Measurements from ENCODE around the gene VWA7. TPM values are rescaled to one million over a fixed set of nuclear protein-coding genes. Genes with fewer than 3 reads are reported as not detected.

Gene VWA7
- total RNA-seq, 1 donor from 2014 or later = 1.8 TPM

DNA sequence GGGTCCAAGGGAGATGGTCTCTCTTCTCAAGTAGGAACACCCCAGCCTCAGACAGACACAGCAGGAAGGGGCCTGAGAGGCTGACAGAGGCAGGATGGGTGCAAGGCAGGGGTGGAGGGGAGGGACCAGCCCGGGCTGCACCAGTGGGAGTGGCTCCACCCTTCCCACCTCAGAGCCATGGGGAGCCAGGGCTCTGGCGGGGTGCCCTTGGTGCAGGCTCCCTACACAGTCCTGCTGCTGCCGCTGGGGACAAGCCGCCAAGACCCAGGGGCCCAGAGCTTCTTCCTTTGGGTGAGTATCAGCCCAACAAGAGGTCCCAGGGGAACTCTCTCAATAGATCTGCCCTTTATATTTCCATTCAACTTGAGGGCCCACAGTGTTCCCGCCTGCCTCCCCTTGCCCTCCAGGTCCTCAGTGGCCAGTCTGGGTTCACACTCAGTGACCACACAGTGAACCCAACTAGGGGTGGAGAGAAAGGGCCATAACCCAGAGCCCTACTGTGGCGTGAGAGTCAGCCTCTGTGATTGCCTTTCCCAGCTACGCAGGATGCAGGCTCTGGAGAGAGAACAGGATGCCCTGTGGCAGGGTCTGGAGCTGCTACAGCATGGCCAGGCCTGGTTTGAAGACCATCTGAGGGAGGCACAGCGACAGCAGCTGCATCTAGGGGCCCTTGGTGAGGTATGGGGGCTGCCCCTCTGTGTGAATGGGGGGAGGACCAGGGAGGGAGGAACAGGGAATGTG is 14.1 kb downstream of the VWA7 start:
- H3K27ac Mint-ChIP-seq = no peak overlapping the region
- no peak for TF ChIP-seq CTCF (IDR thresholded peaks at IDR 0.05; ENCODE audit: unreplicated experiment)
- H3K36me3 Mint-ChIP-seq = peaks cover 7% of the 10 kb centered on the region
- no peaks in the 10 kb centered on the region for H3K27me3 Mint-ChIP-seq (ENCODE audit: low read depth)
- no peak for DNase-seq (ENCODE audit: low spot score in 2 of 2, unreplicated experiment in 2 of 2)
- H3K9me3 Mint-ChIP-seq = no peaks in the 10 kb centered on the region
- H3K4me3 Mint-ChIP-seq = no peak overlapping the region
- H3K4me1 Mint-ChIP-seq = peaks cover 12% of the 10 kb centered on the region

DNA sequence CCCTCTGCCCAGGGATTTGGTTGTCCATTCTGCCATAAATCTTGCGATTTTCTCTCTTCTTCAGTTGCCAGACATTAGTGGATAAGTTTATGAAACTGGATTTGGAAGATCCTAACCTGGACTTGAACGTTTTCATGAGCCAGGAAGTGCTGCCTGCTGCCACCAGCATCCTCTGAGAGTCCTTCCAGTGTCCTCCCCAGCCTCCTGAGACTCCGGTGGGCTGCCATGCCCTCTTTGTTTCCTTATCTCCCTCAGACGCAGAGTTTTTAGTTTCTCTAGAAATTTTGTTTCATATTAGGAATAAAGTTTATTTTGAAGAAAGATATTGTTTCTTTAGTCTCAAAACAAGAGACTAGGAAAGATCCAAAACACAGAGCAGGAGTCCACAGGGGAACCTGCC is 14.8 kb downstream of the VWA7 start, which contains the start of gene SAPCD1:
TSS of gene SAPCD1 (plus strand) at position 301 of the 400 bp plus-strand sequence. CDS start 399 bp downstream, outside the sequence.
- DNase-seq (ENCODE audit: low spot score in 2 of 2, unreplicated experiment in 2 of 2) = no peak
- no peak for TF ChIP-seq CTCF (IDR thresholded peaks at IDR 0.05; ENCODE audit: unreplicated experiment)
- no peak within 1 kb of the TSS for H3K27ac Mint-ChIP-seq
- no peaks in the 10 kb centered on the region for H3K27me3 Mint-ChIP-seq (ENCODE audit: low read depth)
- H3K4me3 Mint-ChIP-seq = no peak within 1 kb of the TSS
- no peaks in the 10 kb centered on the region for H3K9me3 Mint-ChIP-seq
- H3K4me1 Mint-ChIP-seq = peaks cover 12% of the 10 kb centered on the region
- H3K36me3 Mint-ChIP-seq = peaks cover 7% of the 10 kb centered on the region

DNA sequence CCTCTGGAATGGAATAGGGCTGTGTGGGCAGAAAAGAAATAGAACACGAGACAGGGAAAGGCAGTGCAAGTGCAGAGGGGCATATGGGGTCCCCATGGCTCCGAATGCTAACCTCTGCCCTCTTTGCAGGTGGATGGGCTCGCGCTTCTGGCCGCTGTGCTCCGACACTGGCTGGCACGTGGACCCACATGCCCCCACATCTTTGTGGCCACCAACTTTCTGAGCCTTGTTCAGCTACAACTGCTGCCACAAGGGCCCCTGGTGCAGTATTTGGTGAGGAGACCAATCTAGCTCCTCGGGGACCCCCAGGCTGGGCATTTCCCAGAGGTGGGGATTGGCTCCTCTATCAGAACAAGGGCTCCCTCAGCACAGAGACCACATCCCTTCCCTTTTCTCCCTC is 15.8 kb downstream of the VWA7 start:
- no peak overlapping the region for H3K4me3 Mint-ChIP-seq
- no peak overlapping the region for H3K27ac Mint-ChIP-seq
- no peaks in the 10 kb centered on the region for H3K27me3 Mint-ChIP-seq (ENCODE audit: low read depth)
- peaks cover 7% of the 10 kb centered on the region for H3K36me3 Mint-ChIP-seq
- no peaks in the 10 kb centered on the region for H3K9me3 Mint-ChIP-seq
- DNase-seq (ENCODE audit: low spot score in 2 of 2, unreplicated experiment in 2 of 2) = no peak
- peaks cover 12% of the 10 kb centered on the region for H3K4me1 Mint-ChIP-seq
- no peak for TF ChIP-seq CTCF (IDR thresholded peaks at IDR 0.05; ENCODE audit: unreplicated experiment)

DNA sequence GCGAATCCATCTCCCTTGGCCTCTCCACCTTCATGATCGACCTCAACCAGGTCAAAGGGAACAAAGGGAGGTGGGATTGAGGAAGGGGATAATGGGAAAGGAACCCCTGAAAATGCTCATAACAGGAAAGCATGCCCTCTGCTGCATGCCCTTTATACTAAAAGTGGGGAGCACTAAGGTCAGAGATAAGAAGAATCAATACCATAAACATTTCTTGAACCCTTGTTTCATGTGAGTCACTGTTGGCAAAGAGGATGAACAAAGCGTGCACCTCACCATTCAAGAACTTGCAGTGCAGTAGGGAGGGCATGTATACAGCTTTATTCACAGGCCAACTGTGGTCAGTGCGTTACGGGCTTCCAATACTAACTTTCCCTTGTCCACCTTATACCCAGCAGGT is 16.3 kb downstream of the VWA7 start:
- peaks cover 7% of the 10 kb centered on the region for H3K36me3 Mint-ChIP-seq
- H3K4me3 Mint-ChIP-seq = no peak overlapping the region
- no peak overlapping the region for H3K27ac Mint-ChIP-seq
- peaks cover 12% of the 10 kb centered on the region for H3K4me1 Mint-ChIP-seq
- DNase-seq (ENCODE audit: low spot score in 2 of 2, unreplicated experiment in 2 of 2) = no peak
- TF ChIP-seq CTCF (IDR thresholded peaks at IDR 0.05; ENCODE audit: unreplicated experiment) = no peak
- no peaks in the 10 kb centered on the region for H3K27me3 Mint-ChIP-seq (ENCODE audit: low read depth)
- H3K9me3 Mint-ChIP-seq = no peaks in the 10 kb centered on the region

DNA sequence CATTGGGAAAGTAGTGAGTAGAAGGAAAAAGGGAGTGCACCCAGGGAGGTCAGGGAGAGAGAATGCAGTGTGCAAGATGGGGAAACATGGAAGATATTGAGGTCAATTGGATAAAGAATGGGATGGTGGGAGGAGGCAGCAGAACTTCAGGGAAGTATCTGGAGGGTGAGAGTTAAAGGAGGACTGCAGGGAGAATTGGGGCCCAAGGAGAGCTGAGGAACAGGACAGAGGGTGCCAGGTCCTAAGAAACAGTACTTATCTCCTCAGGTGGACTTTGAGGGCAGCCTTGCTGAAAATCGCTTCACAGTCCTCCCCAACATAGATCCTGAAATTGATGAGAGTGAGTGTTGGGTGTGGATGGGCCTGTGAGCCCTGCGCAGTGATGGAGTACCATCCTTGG is 18.8 kb downstream of the VWA7 start:
- no peak for DNase-seq (ENCODE audit: low spot score in 2 of 2, unreplicated experiment in 2 of 2)
- Mint-ChIP-seq H3K36me3 (peaks cover 7% of the 10 kb centered on the region), H3K4me3 (no peak overlapping the region), H3K9me3 (no peaks in the 10 kb centered on the region), H3K27me3 (ENCODE audit: low read depth) (no peaks in the 10 kb centered on the region), H3K4me1 (peaks cover under 1% of the 10 kb centered on the region), H3K27ac (no peak overlapping the region)
- no peak for TF ChIP-seq CTCF (IDR thresholded peaks at IDR 0.05; ENCODE audit: unreplicated experiment)
